Activated CD8-positive, alpha-beta memory T cell treated with anti-CD3 and anti-CD28 coated beads, Interleukin-2, amount 10 ng/mL, durations not matched to agents 7 days and 5 days (primary cell): Measurements from ENCODE around the gene CYP4V2. TPM values are rescaled to one million over a fixed set of nuclear protein-coding genes. Genes with fewer than 3 reads are reported as not detected.

ENCODE experiments used
- ATAC-seq: fragments of 150-1000 bp; cut with Tn5 transposase; one replicate; pipeline ENCODE4 v1.10.0; 2021; ENCODE audit warnings: moderate library complexity
- CTCF ChIA-PET: fragments of 350-600 bp; sonication (Branson Sonifier 250); formaldehyde crosslinking; loops from one replicate; lab custom pipeline; 2021; ENCODE audit warnings: antibody characterized with exemption; lab: Charles Lee
- DNase-seq: peaks from one replicate; pipeline ENCODE4 v3.0.0-alpha.2; 2020
- H3K27ac Mint-ChIP-seq: one replicate; pipeline ENCODE4 v1.8.0; 2021; ENCODE audit warnings: mild to moderate bottlenecking, mixed read lengths
- H3K27me3 Mint-ChIP-seq: one replicate; pipeline ENCODE4 v1.8.0; 2021; ENCODE audit warnings: mixed read lengths
- H3K36me3 Mint-ChIP-seq: one replicate; pipeline ENCODE4 v1.8.0; 2021; ENCODE audit warnings: mild to moderate bottlenecking, mixed read lengths
- H3K4me1 Mint-ChIP-seq: one replicate; pipeline ENCODE4 v1.8.0; 2021; ENCODE audit warnings: mixed read lengths
- H3K4me3 Mint-ChIP-seq: one replicate; pipeline ENCODE4 v1.8.0; 2021; ENCODE audit warnings: mild to moderate bottlenecking, moderate library complexity, mixed read lengths
- H3K9me3 Mint-ChIP-seq: one replicate; pipeline ENCODE4 v1.8.0; 2022; ENCODE audit warnings: low read depth, mixed read lengths
- total RNA-seq, 2 experiments: library from RNA; stranded (reverse); gene quantifications; one replicate each; pipeline ENCODE4 v1.2.3, GENCODE V29; 2021

The CYP4V2 gene
- total RNA-seq, 2 experiments from 2014 or later: 10.3 to 14.6 TPM

GRCh38 chr4:186200516-186200915, 9.1 kb downstream of the CYP4V2 start:
- no peak for ATAC-seq
- H3K27me3 Mint-ChIP-seq: no peaks in the 10 kb centered on the region

GRCh38 chr4:186201010-186201409, 9.6 kb downstream of the CYP4V2 start:
- H3K27me3 Mint-ChIP-seq: no peaks in the 10 kb centered on the region

More at GRCh38 chr4:186200516-186200915, 9.1 kb downstream of the CYP4V2 start:
- peaks cover 16% of the 10 kb centered on the region for H3K36me3 Mint-ChIP-seq
- H3K27ac Mint-ChIP-seq: no peak overlapping the region
- no peak for DNase-seq
- no peaks in the 10 kb centered on the region for H3K9me3 Mint-ChIP-seq
- CTCF ChIA-PET: no interaction called here
- H3K4me3 Mint-ChIP-seq: no peak overlapping the region
- H3K4me1 Mint-ChIP-seq: peaks cover 4% of the 10 kb centered on the region

GRCh38 chr4:186201535-186202230, 10.3 kb downstream of the CYP4V2 start:
- Mint-ChIP-seq H3K27me3 (no peaks in the 10 kb centered on the region), H3K36me3 (peaks cover 8% of the 10 kb centered on the region), H3K4me1 (peaks cover 4% of the 10 kb centered on the region), H3K4me3 (no peak overlapping the region), H3K9me3 (no peaks in the 10 kb centered on the region), H3K27ac (no peak overlapping the region)
- peak; percentile 90 for ATAC-seq
- CTCF ChIA-PET: interaction anchor here (1.2 to 2.1 kb wide), 2 partner anchors 10 to 134 kb away, joined by 5 to 15 read pairs; partner anchors contain the start of gene CYP4V2
- DNase-seq: peak; percentile 66

More at GRCh38 chr4:186201010-186201409, 9.6 kb downstream of the CYP4V2 start:
- ATAC-seq (no peak), DNase-seq (no peak)
- Mint-ChIP-seq H3K4me3 (no peak overlapping the region), H3K9me3 (no peaks in the 10 kb centered on the region), H3K27ac (no peak overlapping the region), H3K4me1 (peaks cover 4% of the 10 kb centered on the region), H3K36me3 (peaks cover 12% of the 10 kb centered on the region)
- CTCF ChIA-PET: interaction anchor here (1.2 to 2.1 kb wide), 2 partner anchors 9 to 134 kb away, joined by 5 to 15 read pairs; partner anchors contain the start of gene CYP4V2

GRCh38 chr4:186202490-186203140, 11.2 kb downstream of the CYP4V2 start:
- H3K4me1 Mint-ChIP-seq: peaks cover 4% of the 10 kb centered on the region
- CTCF ChIA-PET: interaction anchor here (1.2 to 2.1 kb wide), 2 partner anchors 11 to 135 kb away, joined by 5 to 15 read pairs; partner anchors contain the start of gene CYP4V2
- no peaks in the 10 kb centered on the region for H3K9me3 Mint-ChIP-seq
- H3K36me3 Mint-ChIP-seq: peaks cover 6% of the 10 kb centered on the region
- ATAC-seq: no peak
- H3K4me3 Mint-ChIP-seq: no peak overlapping the region
- no peaks in the 10 kb centered on the region for H3K27me3 Mint-ChIP-seq
- no peak overlapping the region for H3K27ac Mint-ChIP-seq
- no peak for DNase-seq

- Mint-ChIP-seq H3K27me3 (no peaks in the 10 kb centered on the region), H3K27ac (peak overlapping the region; percentile 13), H3K9me3 (no peaks in the 10 kb centered on the region), H3K36me3 (peaks cover 9% of the 10 kb centered on the region), H3K4me3 (no peak overlapping the region), H3K4me1 (peaks cover 4% of the 10 kb centered on the region)
- ATAC-seq (no peak), DNase-seq (no peak)
- CTCF ChIA-PET: interaction anchor here (1.5 kb wide), 1 partner anchor 12 kb away, joined by 5 read pairs; the partner anchor contains the start of gene CYP4V2
These were observed 12.0 kb downstream of the CYP4V2 start for GRCh38 chr4:186203406-186203805.

- Mint-ChIP-seq H3K36me3 (peaks cover 15% of the 10 kb centered on the region), H3K27ac (no peak overlapping the region), H3K4me1 (peaks cover 4% of the 10 kb centered on the region), H3K27me3 (no peaks in the 10 kb centered on the region), H3K9me3 (peaks cover 4% of the 10 kb centered on the region), H3K4me3 (peak overlapping the region; percentile 8)
- CTCF ChIA-PET: interaction anchor here (1.5 kb wide), 1 partner anchor 13 kb away, joined by 5 read pairs; the partner anchor contains the start of gene CYP4V2
- no peak for DNase-seq
- ATAC-seq: peak; percentile 63
These were observed 12.8 kb downstream of the CYP4V2 start for GRCh38 chr4:186204103-186204559.

- CTCF ChIA-PET: interaction anchor here (1.5 kb wide), 1 partner anchor 13 kb away, joined by 5 read pairs; the partner anchor contains the start of gene CYP4V2
- no peak for ATAC-seq
- no peaks in the 10 kb centered on the region for H3K27me3 Mint-ChIP-seq
- peaks cover 21% of the 10 kb centered on the region for H3K36me3 Mint-ChIP-seq
- H3K4me3 Mint-ChIP-seq: peak overlapping the region; percentile 8
- peaks cover 6% of the 10 kb centered on the region for H3K9me3 Mint-ChIP-seq
- no peak overlapping the region for H3K27ac Mint-ChIP-seq
- no peak for DNase-seq
- H3K4me1 Mint-ChIP-seq: peaks cover 4% of the 10 kb centered on the region
These were observed 13.3 kb downstream of the CYP4V2 start for GRCh38 chr4:186204686-186205085.

- Mint-ChIP-seq H3K36me3 (peaks cover 23% of the 10 kb centered on the region), H3K27me3 (no peaks in the 10 kb centered on the region), H3K9me3 (peaks cover 6% of the 10 kb centered on the region), H3K4me1 (peaks cover 4% of the 10 kb centered on the region), H3K27ac (no peak overlapping the region), H3K4me3 (no peak overlapping the region)
- DNase-seq (no peak), ATAC-seq (no peak)
- CTCF ChIA-PET: no interaction called here
These were observed 13.8 kb downstream of the CYP4V2 start for GRCh38 chr4:186205156-186205555.

GRCh38 chr4:186216465-186217024, 25.2 kb downstream of the CYP4V2 start:
- Mint-ChIP-seq H3K27ac (no peak overlapping the region), H3K4me3 (no peak overlapping the region), H3K4me1 (no peaks in the 10 kb centered on the region), H3K27me3 (peaks cover 2% of the 10 kb centered on the region), H3K9me3 (no peaks in the 10 kb centered on the region), H3K36me3 (no peaks in the 10 kb centered on the region)
- DNase-seq (no peak), ATAC-seq (no peak)
- CTCF ChIA-PET: no interaction called here

GRCh38 chr4:186217733-186218293, 26.4 kb downstream of the CYP4V2 start:
- CTCF ChIA-PET: no interaction called here
- DNase-seq (no peak), ATAC-seq (no peak)
- peaks cover 5% of the 10 kb centered on the region for H3K27me3 Mint-ChIP-seq
- no peaks in the 10 kb centered on the region for H3K9me3 Mint-ChIP-seq
- no peak overlapping the region for H3K4me3 Mint-ChIP-seq
- H3K4me1 Mint-ChIP-seq: no peaks in the 10 kb centered on the region
- no peak overlapping the region for H3K27ac Mint-ChIP-seq
- no peaks in the 10 kb centered on the region for H3K36me3 Mint-ChIP-seq

- ATAC-seq: no peak
- H3K27ac Mint-ChIP-seq: no peak overlapping the region
- no peak overlapping the region for H3K4me3 Mint-ChIP-seq
These were observed 30.3 kb downstream of the CYP4V2 start for GRCh38 chr4:186221624-186222023.

GRCh38 chr4:186225848-186226247, 34.5 kb downstream of the CYP4V2 start:
- H3K9me3 Mint-ChIP-seq: peaks cover 6% of the 10 kb centered on the region

More at GRCh38 chr4:186221624-186222023, 30.3 kb downstream of the CYP4V2 start:
- Mint-ChIP-seq H3K36me3 (peaks cover 6% of the 10 kb centered on the region), H3K27me3 (peaks cover 3% of the 10 kb centered on the region), H3K4me1 (no peaks in the 10 kb centered on the region), H3K9me3 (peaks cover 6% of the 10 kb centered on the region)
- CTCF ChIA-PET: no interaction called here
- no peak for DNase-seq

More at GRCh38 chr4:186225848-186226247, 34.5 kb downstream of the CYP4V2 start:
- Mint-ChIP-seq H3K27ac (no peak overlapping the region), H3K4me3 (no peak overlapping the region), H3K27me3 (peaks cover 3% of the 10 kb centered on the region), H3K36me3 (peaks cover 6% of the 10 kb centered on the region), H3K4me1 (no peaks in the 10 kb centered on the region)
- CTCF ChIA-PET: interaction anchor here (0.7 kb wide), 1 partner anchor 12 kb away, joined by 3 read pairs; no protein-coding TSS in a partner anchor
- ATAC-seq (no peak), DNase-seq (no peak)
